GM19035 (cell line): ENCODE results near the gene ADAMTSL1.

Source experiments
- ATAC-seq: cut with Tn5 transposase; IDR thresholded peaks from one replicate; pipeline ENCODE4 v1.9.1; 2021; ENCODE audit not compliant: unreplicated experiment

ADAMTSL1 gene

DNA sequence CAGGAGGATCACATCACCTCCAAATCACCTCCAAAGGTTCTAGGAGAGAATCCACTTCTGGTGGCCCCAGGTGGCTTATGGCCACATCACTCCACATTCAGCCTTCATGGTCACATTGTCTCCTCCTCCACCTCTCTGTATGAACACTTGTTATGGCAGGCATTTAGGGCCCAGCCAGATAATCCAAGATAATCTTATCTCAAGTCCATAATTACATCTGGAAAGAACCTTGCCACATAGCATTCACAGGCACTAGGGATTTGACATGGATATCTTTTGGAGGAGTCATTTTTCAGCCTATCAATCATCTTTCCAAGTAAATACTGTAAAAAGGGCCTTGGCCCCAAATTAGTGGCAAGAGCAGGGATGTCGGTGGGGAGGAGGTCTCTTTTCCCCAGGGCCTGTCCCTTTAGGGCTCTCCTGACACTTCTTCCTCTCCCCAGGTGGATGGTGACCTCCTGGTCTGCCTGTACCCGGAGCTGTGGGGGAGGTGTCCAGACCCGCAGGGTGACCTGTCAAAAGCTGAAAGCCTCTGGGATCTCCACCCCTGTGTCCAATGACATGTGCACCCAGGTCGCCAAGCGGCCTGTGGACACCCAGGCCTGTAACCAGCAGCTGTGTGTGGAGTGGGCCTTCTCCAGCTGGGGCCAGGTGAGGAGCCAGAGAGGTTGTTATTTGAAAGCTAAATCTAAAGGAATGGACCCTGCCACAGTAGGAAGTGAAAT lies 418.2 kb downstream of the ADAMTSL1 start:
- ATAC-seq = no peak

DNA sequence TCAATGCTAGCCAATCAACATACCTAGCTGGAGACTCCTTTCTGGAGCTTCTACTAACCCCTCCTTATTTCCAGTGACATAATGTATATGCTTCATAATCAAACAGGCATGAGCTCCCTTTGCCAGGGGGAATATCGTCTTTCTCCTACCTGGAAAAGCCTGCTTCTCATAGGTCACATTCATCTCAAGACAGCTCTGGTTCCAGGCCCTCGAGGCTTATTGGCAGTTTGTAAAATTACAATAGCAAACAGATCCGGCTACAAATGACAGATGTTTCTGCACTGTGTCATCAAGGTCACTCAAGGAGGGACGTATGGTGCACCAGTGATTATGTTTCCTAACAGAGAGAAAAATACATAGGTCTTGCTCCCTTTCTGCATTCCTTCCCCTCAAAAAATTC lies 419.1 kb downstream of the ADAMTSL1 start:
- ATAC-seq = no peak

DNA sequence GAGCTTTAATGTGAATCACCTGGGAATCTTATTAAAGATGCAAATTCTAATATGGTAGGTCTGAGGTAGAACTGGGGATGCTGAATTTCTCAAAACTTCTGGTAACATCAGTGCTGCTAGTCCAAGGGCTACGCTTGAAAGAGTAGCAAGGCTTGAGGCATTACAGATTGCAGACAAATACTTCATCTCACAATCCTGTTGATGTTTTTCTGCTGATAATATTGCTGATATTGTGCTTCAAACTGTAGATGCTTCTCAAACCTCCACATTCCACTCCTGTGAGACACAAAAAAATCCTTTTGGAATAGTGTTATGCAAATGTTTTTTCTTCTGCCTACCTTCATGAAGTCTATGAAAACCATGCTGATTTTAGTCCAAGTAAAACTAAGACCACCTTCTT lies 419.5 kb downstream of the ADAMTSL1 start:
- no peak for ATAC-seq

DNA sequence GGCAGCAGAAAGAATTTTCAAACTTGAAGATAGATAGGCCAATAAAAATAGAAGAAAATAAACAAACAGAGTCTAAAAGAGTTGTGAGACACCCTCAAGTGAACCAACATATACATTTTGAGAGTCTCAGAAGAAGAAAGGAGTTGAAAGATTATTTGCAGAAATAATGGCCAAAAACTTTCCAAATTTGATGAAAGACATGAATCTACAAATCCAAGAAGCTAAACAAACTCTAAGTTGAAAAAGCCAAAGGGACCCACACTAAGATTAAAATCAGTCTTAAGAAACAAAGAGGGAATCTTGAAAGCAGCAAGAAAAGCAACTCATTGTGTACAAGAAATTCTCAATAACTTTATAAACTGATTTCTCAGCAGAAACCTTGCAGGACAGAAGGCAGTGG lies 422.1 kb downstream of the ADAMTSL1 start:
- no peak for ATAC-seq

DNA sequence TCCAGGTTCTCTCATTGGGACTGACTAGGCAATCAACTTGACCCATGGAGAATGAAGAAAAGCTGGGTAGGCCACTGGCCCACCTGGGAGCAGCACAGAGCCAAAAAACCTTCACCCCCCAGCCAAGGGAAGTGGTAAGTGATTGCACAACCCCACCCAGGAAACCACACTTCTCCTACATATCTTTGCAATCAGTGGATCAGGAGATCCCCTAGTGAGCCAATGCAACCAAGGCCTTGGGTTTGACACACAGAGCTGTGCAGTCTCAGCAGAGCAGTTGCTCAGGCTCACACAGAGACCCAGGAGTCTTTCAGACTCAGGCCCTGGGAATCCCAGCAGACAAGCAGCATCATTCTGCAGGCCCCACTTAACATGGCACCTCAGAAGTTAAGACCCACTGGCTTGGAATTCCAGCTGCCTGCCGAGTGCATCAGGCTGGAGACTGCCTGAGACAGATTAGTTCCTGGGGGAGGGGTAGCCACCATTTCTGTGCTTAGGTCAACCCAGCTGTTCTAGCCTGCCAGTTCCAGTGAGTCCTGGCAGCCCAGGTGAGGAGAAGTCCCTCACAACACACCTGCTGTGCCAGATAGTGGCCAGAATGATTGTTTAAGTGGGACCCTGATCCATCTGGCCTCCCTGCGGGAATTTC lies 422.7 kb downstream of the ADAMTSL1 start:
- ATAC-seq = no peak

DNA sequence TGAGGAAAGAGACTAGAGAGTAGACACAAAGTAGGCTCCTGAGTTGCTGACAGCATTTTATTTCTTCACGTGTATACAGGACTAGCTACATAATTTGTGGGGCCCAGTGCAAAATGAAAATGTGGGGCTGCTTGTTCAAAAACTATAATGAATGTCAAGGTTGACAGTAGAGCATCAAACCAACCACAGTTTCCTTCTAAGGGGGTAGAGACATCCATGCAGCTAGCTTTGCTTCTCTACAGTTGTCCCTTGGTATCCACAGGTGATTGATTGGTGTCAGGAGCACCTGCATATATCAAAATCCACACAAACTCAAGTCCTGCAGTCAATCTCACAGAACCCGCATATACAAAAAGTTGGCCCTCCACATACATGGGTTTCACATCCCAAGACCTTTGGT lies 429.5 kb downstream of the ADAMTSL1 start:
- ATAC-seq = no peak

DNA sequence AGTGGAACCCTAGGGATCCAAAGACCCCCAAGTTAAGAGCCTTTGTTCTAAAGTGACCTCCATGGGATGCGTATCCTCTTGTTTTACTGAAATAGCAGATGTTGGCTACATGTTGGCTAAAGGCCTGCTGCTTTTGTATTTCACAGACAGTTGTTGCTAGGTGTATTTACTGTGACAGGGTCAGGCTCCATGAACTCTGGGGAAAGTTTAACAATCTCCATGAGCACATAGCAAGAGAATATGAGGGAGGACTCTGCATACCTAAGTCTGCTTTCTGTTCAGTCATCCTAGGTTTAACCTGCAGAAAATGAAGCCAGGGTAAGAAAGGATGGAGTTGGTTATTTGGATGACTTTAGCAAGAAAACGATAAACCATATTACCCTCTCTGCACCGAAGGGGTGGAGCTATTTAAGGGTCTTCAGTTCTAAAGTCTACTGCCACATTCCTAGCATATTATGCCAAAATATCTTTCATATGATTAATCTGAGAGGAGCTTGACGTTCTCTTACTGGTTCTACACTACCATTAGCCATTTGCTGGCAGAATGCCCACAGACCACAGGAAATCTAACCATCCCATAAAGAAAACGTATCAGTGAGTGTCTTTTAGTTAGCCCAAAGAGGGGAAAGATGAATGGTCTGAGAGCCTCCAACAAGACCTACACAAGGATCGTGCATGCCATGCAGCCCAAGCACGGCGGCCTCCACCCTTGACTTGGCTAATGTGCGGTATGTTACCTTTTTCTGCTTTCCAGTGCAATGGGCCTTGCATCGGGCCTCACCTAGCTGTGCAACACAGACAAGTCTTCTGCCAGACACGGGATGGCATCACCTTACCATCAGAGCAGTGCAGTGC lies 431.3 kb downstream of the ADAMTSL1 start:
- no peak for ATAC-seq

DNA sequence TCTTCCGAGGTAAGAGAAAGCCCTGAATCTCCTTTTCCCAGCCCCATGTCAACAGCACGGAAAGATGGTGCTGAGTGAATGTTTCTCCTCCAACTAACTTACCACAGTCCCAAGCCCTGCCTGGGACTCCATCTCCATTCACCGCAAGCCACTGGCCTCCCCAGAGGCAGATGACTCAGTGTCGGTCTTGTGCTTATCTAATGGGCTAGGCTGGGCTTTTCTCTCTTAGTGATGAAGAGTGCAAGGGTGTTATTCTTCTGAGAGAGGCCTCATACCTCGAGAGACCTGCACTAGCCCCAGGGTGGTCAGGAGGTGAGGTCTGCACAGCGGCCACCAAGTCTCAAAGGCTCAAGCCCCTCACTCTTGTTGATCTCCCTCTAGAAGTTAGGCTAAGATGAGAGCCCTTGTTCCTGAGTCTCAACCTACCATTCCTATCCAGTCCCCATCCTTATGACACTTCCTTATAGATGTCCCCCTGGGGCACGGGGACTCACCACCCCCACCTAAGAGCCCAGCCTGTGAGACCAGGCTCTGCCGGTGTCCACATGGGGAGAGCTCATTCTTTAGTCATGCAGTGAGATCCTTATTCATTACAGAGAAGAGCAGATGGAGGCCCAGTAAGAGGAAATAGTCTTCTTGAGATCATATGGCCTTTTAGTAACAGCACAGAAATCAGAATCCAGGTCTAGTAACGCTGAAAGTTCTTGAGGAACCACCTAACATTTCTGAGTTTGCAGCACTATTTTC lies 432.1 kb downstream of the ADAMTSL1 start:
- ATAC-seq = no peak

DNA sequence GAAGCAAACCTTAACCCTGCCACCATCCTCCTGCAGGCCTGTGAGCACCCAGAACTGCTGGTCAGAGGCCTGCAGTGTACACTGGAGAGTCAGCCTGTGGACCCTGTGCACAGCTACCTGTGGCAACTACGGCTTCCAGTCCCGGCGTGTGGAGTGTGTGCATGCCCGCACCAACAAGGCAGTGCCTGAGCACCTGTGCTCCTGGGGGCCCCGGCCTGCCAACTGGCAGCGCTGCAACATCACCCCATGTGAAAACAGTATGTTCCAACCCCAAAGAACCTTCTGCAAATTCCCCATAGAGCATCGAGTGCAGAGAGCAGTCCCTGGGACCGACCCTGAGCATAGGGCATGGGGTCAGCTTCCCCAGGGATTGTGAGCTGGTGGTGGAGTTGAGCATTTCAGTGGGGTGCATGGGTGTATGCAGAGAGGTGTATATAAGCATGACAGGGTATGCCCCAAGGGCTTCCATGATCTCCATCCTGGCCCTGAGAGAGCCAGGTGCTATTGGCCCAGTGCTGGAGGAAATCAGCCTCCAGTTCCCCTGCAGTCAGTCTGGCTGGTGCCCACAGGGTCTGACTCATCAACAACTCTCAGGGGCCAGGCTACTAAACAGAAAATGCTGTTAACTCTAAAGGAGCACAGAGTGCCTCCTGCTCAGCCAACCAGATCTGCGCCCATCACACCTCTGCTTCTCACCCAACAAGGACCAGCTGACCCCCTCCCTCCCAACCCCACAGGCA lies 432.9 kb downstream of the ADAMTSL1 start:
- ATAC-seq = no peak

DNA sequence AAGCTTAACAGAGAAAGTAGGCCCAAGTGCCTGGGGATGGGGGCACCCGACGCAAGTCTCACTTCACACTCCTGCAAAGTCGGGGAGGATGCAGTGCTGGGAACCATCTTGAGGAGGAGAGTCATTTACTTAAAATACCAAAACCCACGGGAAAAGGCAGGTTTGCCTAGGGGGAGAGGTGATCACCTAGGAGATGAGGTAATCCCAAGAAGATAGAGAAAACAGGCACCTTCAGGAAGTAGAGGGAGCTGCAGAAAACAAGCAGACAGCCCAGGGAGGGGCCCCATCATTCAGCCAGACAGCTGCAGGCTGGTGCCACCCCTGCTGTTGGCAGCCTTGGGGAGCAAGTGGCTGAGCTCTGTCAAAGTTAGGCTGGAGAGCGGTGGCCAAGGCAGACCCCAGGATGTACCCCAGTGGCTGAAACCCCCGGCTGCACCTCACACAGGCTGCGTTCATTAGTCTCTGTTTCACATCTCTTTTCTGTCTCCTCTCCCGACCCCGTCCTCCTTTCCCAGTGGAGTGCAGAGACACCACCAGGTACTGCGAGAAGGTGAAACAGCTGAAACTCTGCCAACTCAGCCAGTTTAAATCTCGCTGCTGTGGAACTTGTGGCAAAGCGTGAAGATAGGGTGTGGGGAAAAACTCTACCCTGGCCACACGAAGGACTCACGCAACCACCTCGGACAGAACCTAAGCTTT lies 434.1 kb downstream of the ADAMTSL1 start:
- ATAC-seq = no peak

DNA sequence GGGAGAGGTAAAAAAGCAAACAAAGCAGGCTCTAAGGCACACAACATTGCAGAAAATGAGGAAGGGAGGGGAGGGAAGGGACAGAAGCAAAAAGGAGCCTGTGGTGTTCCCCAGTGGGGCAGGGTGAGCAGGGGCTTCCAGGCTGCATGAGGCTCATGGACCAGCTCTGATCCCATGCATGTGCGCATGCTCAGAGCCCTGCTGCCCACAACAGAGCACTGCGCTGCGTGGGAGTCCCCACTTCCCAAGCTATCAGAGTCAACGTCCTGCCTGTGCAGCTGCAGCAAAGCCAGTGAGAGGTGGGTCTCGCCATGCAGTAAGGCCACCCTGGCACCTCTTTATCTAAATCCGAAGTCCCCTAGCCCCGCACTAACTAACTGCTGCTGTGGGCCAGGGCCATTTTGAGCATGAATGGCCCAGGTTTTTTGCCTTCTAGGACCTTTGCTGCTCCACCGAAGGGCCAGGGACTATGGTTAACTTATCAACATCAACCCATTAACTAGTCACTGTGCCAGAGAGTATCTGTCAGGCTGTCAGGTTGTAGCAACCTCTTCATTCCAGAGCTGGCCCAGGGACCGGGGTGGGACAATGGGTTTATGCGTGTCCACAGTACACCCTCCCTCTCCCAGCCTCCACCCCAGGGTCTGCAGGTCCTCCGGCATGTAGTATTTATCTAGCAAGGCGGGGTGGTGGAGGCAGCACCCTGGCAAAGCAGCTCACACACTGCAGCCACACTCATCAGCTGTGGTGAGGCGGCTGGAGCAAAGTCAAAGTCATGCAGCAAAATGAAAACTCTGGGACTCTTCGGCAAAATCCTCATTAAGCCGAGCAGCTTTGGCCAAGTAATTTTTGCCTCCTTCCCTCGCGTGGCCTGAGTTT lies 435.4 kb downstream of the ADAMTSL1 start:
- no peak for ATAC-seq

DNA sequence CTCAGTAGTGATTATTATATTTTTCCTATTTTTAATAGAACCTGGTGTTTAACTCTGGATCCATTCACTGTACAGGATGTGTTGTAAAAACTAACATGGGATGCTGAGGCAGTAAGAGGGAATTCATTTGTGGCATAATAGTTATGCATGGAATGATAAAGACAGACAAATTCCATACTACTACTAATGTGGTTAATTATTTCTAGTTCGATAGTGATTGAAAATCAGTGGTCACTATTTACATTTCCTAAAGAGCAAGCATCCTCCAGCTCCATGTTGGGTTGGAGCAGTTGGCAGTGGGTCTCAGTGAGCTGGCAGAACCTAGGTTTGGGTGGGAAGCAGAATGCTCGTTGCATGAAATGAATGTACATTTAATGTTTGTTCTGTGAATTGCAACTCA lies 436.5 kb downstream of the ADAMTSL1 start:
- ATAC-seq = no peak

DNA sequence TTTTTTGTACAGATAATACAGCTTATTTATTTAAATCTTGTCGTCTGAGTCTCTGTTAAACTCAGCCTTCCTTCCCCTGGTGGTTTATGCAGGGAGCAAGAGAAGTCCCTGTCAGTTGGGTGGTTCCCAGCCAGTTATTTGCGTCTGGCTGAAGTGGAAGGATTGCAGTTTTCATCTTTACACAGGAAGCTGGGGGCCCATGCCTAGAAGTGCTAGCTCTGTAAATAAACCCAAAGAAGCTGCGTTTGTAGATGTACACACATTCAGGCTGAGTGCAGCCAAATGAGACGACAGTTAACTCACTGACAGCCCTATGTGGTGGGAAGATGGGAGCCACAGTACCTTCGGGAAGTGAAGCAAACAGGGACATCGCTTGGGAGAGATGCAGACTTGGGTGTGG lies 437.0 kb downstream of the ADAMTSL1 start:
- no peak for ATAC-seq

DNA sequence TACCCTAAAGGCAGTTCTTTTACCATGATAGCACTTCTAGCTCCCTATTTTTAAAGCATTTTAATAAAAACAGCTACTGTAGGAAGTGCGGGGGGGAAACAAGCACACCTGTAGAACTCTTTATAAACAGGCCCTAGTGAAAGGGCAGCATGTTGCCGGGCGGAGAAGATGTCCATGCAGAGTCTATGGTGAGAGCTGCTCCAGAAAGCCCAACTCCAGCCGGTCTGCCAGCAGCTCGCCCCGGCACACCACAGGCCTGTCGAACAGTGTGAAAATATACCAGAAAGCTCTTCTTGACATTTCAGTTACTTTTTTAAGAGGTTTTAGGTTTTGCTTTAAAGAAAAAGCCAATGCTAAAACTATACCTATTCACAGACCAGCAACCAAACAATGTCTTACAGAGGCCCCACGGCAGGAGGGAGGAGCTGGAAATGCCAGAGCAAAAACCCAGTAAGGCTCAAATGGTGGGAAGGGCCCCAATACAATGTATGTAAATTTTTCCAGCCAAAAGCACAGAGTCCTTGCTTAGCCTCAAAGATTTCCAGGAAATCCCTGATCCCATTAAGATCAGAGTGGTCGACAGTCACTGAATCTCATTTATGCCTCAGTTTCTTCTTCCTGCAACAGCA lies 437.9 kb downstream of the ADAMTSL1 start:
- no peak for ATAC-seq

DNA sequence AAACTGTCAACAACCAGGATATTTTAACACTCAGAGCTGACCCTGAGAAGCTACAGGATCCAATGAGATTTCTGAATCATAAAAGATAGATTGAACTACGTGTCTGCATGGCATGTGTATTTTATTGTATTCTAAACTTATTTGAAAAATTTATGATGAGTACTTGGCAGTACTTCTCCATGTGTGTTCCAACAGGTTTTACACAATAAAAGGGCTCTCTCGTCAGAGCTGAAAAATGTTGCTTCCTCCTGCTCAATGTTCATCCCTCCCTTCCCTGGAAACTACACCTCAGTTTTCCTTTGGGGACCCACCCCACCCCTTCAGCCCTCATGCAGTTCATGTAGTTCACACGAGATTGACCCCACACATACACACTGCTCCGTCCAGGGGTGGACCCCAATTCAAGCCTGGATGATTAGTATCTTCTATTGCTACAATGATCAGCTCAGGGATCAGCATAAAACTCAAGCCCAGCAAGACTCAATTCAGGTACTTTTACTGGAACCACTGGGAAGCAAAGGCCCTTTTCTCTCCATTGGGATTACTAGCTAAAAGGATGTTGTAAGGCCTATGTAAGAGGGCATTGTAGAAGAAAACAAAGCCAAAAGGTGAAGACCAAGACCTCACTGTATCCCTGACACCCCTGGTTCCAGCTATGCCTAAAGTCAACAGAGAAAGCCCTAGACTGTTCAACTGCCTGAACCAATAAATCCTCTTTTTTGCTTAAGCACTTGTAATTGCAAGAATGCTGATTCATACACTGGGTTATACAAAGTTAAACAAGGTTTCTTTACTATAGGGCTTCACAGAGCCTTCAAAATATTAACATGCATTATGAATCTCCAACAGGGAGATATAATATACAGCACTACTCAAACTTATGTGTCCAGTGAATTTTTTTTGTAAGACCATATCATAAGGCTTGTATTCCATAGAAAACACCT lies 446.5 kb downstream of the ADAMTSL1 start:
- ATAC-seq = no peak

DNA sequence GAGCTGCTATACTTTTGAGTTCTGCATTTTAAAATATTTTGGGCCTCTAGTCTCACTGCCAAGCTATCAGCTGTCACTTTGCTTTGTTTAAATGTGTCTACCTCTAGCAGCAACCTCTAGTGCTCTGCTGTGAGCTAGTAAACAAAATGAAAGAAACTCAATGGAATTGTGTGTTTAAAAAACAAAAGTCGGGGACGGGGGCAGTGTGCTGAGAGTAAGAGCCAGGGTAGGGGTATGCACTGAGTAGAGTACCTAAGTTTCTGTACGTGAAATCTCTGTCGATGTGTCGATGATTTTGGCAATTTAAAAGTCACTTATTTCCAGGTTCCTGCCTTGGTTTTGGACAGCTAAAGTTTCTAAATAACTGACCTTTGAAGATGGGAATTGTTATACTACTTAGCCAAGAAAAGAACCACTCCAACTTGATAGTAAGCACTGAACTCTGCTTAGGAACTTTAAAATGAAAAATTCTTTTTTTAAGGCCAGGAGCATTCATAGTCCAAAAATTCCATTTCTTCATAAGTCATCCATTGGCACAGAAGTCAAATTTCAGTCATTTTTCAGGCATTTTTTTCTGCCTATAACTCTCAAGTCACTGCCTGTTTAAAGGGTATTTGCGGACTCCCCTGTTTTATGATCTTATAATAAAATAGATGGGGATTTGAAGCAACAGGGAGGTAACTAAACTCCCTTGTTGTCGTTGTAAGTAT lies 447.6 kb downstream of the ADAMTSL1 start:
- no peak for ATAC-seq
